Astrocyte of the cerebellum (primary cell): ENCODE measurements around the gene LTN1.

Experiments
- DNase-seq: peaks from one replicate; pipeline ENCODE4 v3.0.0-alpha.2; 2011; ENCODE audit warnings: low read depth
- H3K4me3 ChIP-seq: 2 replicates; pipeline ENCODE4 v1.5.1; 2011; ENCODE audit warnings: mild to moderate bottlenecking, low read depth, low read length, moderate library complexity
- CTCF ChIP-seq: IDR thresholded peaks from 2 replicates; pipeline ENCODE4 v1.5.1; 2012; ENCODE audit warnings: low read length, low read depth, moderate library complexity, mild to moderate bottlenecking; ENCODE audit errors: missing control alignments
- in situ Hi-C: cut with HindIII; loops from 2 replicates; pipeline ENCODE4 v1.10.0; 2017; ENCODE audit warnings: low sequenced_read_pairs

LTN1 gene

GRCh38 chr21:28922368-28922767, 70.3 kb downstream of the LTN1 start:
- no peak overlapping the region for H3K4me3 ChIP-seq
- in situ Hi-C loops = no loop called here
- no peak for DNase-seq
- TF ChIP-seq CTCF = no peak

GRCh38 chr21:28916150-28916893, 76.4 kb downstream of the LTN1 start:
- in situ Hi-C loops = no loop called here
- H3K4me3 ChIP-seq = no peak overlapping the region
- DNase-seq = no peak
- TF ChIP-seq CTCF = no peak

- TF ChIP-seq CTCF = no peak
- in situ Hi-C loops = no loop called here
- no peak for DNase-seq
Measured at GRCh38 chr21:28913071-28913470, 79.6 kb downstream of the LTN1 start.

GRCh38 chr21:28910280-28910887, 82.3 kb downstream of the LTN1 start:
- in situ Hi-C loops = no loop called here
- H3K4me3 ChIP-seq = no peak overlapping the region
- DNase-seq = no peak
- TF ChIP-seq CTCF = no peak

More at GRCh38 chr21:28913071-28913470, 79.6 kb downstream of the LTN1 start:
- no peak overlapping the region for H3K4me3 ChIP-seq

GRCh38 chr21:28908351-28908750, 84.3 kb downstream of the LTN1 start:
- no peak for TF ChIP-seq CTCF
- in situ Hi-C loops = no loop called here

GRCh38 chr21:28906841-28907240, 85.8 kb downstream of the LTN1 start:
- in situ Hi-C loops = no loop called here

More at GRCh38 chr21:28908351-28908750, 84.3 kb downstream of the LTN1 start:
- no peak overlapping the region for H3K4me3 ChIP-seq
- no peak for DNase-seq

More at GRCh38 chr21:28906841-28907240, 85.8 kb downstream of the LTN1 start:
- no peak overlapping the region for H3K4me3 ChIP-seq
- no peak for TF ChIP-seq CTCF
- no peak for DNase-seq
